GM19351 (cell line): Measurements from ENCODE around the gene CIROP.

Experiments
- ATAC-seq: cut with Tn5 transposase; IDR thresholded peaks from one replicate; pipeline ENCODE4 v1.9.1; 2021; ENCODE audit warnings: mild to moderate bottlenecking, moderate library complexity; ENCODE audit not compliant: unreplicated experiment

CIROP gene

DNA sequence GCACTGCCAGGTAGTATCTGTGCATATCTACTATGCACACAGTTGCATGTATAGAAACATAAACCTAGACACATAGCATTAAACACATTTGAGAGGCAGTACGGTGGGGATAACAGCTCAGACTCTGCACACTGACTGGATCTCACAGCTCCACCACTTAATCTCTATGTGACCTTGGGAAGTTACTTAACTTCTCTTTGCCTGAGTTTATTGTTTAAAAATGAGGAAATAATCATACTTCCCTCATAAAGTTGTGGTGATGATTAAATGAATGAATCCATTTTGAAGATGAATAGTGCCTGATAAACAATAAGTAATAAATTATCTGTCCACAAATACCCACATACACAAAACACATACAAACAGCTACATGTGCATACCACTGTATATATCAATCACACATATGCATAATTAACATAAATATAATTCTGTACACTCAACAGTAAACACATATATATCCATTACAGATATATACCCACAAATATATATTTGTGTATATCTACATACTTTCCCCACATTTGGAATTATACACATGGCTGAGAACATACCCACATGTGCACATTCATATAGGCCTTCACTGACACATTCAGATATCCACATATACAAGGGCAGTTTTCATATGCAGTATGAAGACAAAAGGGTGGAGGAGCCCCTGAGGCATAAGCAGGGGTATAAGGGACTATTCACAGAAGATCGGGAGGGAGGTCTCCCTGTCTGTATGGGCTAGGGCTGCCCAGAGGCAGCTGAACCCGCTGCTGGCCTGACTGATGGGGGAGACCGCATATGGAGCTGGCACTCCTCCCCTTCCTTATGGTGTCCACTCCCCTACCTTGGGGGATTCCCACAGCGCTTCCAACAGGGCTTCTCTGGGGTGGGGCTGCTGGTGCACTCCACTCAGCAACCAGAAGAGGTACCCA is 53.4 kb downstream of the CIROP start:
- ATAC-seq: no peak
